DOHH2 (cell line): ENCODE measurements around the gene S100A16.

Experiments
- H3F3A ChIP-seq: fragments of 200-600 bp; sonication (generic), shearing (Covaris generic); 2 replicates; pipeline ENCODE4 v1.6.0; 2016; ENCODE audit warnings: antibody characterized with exemption, mild to moderate bottlenecking; ENCODE audit not compliant: control insufficient read depth, insufficient read depth
- H3K27ac ChIP-seq: fragments of 200-600 bp; sonication (generic); 2 replicates; pipeline ENCODE4 v1.5.1; 2014; ENCODE audit warnings: low read depth, mild to moderate bottlenecking, low read length, moderate library complexity
- H3K27me3 ChIP-seq: fragments of 200-600 bp; sonication (generic); 2 replicates; pipeline ENCODE4 v1.6.1; 2014; ENCODE audit warnings: mild to moderate bottlenecking, low read length, mixed read lengths; ENCODE audit not compliant: control insufficient read depth
- H3K36me3 ChIP-seq: fragments of 200-600 bp; sonication (generic); 2 replicates; pipeline ENCODE4 v1.6.1; 2014; ENCODE audit warnings: mild to moderate bottlenecking, low read length, moderate library complexity, mixed read lengths; ENCODE audit not compliant: control insufficient read depth
- H3K4me1 ChIP-seq: fragments of 200-600 bp; sonication (generic); 2 replicates; pipeline ENCODE4 v1.6.1; 2014; ENCODE audit warnings: mild to moderate bottlenecking, low read length, mixed read lengths; ENCODE audit not compliant: control insufficient read depth
- H3K4me2 ChIP-seq: fragments of 200-600 bp; sonication (generic); 2 replicates; pipeline ENCODE4 v1.6.0; 2014; ENCODE audit warnings: mild to moderate bottlenecking, low read length, moderate library complexity
- H3K4me3 ChIP-seq: fragments of 200-600 bp; sonication (generic); 2 replicates; pipeline ENCODE4 v1.5.1; 2014; ENCODE audit warnings: mild to moderate bottlenecking, low read length, mixed read lengths
- H3K79me2 ChIP-seq: fragments of 200-600 bp; sonication (generic); 2 replicates; pipeline ENCODE4 v1.6.1; 2014; ENCODE audit warnings: mild to moderate bottlenecking, low read length, mixed read lengths; ENCODE audit not compliant: control insufficient read depth
- H3K9me2 ChIP-seq: fragments of 200-600 bp; sonication (generic); replicated peaks from 2 replicates; pipeline ENCODE4 v1.6.1; 2014; ENCODE audit warnings: mild to moderate bottlenecking, low read length, mixed read lengths; ENCODE audit not compliant: control insufficient read depth
- H3K9me3 ChIP-seq: fragments of 200-600 bp; sonication (generic); 2 replicates; pipeline ENCODE4 v1.6.1; 2014; ENCODE audit warnings: antibody characterized with exemption, low read length, mixed read lengths; ENCODE audit not compliant: control insufficient read depth, insufficient read depth
- H4K20me1 ChIP-seq: fragments of 200-600 bp; sonication (generic); 2 replicates; pipeline ENCODE4 v1.6.0; 2014; ENCODE audit warnings: low read depth, mild to moderate bottlenecking, antibody characterized with exemption, low read length, moderate library complexity; ENCODE audit not compliant: control insufficient read depth, insufficient read depth
- CTCF ChIP-seq: fragments of 200-600 bp; sonication (generic); IDR thresholded peaks from one replicate; pipeline ENCODE4 v1.5.1; 2014; ENCODE audit warnings: antibody characterized with exemption, mild to moderate bottlenecking, low read depth, low read length; ENCODE audit not compliant: poor library complexity, severe bottlenecking
- EZH2phosphoT487 ChIP-seq: fragments of 200-600 bp; sonication (generic); IDR thresholded peaks from 2 replicates; pipeline ENCODE4 v1.6.1; 2017; ENCODE audit warnings: borderline replicate concordance, mild to moderate bottlenecking, antibody characterized with exemption, low read length, moderate library complexity, mixed read lengths

The S100A16 gene

GRCh38 chr1:153611356-153611755, 1.6 kb downstream of the S100A16 start:
- Histone ChIP-seq H3K27ac (no peak overlapping the region), H3K27me3 (no peaks in the 10 kb centered on the region), H3K9me3 (no peaks in the 10 kb centered on the region), H3F3A (no peaks in the 10 kb centered on the region), H3K4me3 (no peak overlapping the region), H3K9me2 (no peaks in the 10 kb centered on the region), H3K4me1 (no peaks in the 10 kb centered on the region), H4K20me1 (no peaks in the 10 kb centered on the region), H3K4me2 (no peak overlapping the region), H3K79me2 (no peaks in the 10 kb centered on the region), H3K36me3 (no peaks in the 10 kb centered on the region)
- TF ChIP-seq CTCF, result no peak
- no peak for TF ChIP-seq EZH2phosphoT487

GRCh38 chr1:153610811-153611301, 2.1 kb downstream of the S100A16 start:
- Histone ChIP-seq H3K9me2 (no peaks in the 10 kb centered on the region), H4K20me1 (no peaks in the 10 kb centered on the region), H3F3A (no peaks in the 10 kb centered on the region), H3K79me2 (no peaks in the 10 kb centered on the region), H3K27me3 (no peaks in the 10 kb centered on the region), H3K4me1 (no peaks in the 10 kb centered on the region), H3K36me3 (no peaks in the 10 kb centered on the region), H3K9me3 (no peaks in the 10 kb centered on the region), H3K27ac (no peak overlapping the region), H3K4me2 (no peak overlapping the region), H3K4me3 (no peak overlapping the region)
- no peak for TF ChIP-seq EZH2phosphoT487
- no peak for TF ChIP-seq CTCF

GRCh38 chr1:153610334-153610733, 2.6 kb downstream of the S100A16 start:
- no peaks in the 10 kb centered on the region for H3F3A ChIP-seq
- H3K4me3 ChIP-seq, result no peak overlapping the region

More at GRCh38 chr1:153610334-153610733, 2.6 kb downstream of the S100A16 start:
- Histone ChIP-seq H3K36me3 (no peaks in the 10 kb centered on the region), H4K20me1 (no peaks in the 10 kb centered on the region), H3K27ac (no peak overlapping the region), H3K9me3 (no peaks in the 10 kb centered on the region), H3K4me1 (no peaks in the 10 kb centered on the region), H3K27me3 (no peaks in the 10 kb centered on the region), H3K79me2 (no peaks in the 10 kb centered on the region), H3K9me2 (no peaks in the 10 kb centered on the region), H3K4me2 (no peak overlapping the region)
- no peak for TF ChIP-seq CTCF
- TF ChIP-seq EZH2phosphoT487, result no peak
